Spleen (tissue), 11 donors: ENCODE results near the gene PNMA6E. TPM values are rescaled to one million over a fixed set of nuclear protein-coding genes. Genes with fewer than 3 reads are reported as not detected.

ENCODE experiments used
- DNase-seq: peaks from one replicate; pipeline ENCODE4 v3.0.0-alpha.2; 2020
- H3K27ac ChIP-seq, 8 donors: fragments of 200-600 bp; sonication (generic) in 7 of 8; 1 replicate in 4 of 8; 2 replicates in 4 of 8; pipeline versions ENCODE4 v1.5.0 to v1.8.0; 2016 to 2021; ENCODE audit warnings: inconsistent platforms in 4 of 8, mild to moderate bottlenecking in 4 of 8, moderate library complexity in 1 of 8
- H3K27me3 ChIP-seq, 7 donors: fragments of 200-600 bp; sonication (generic) in 6 of 7; replicated peaks in 1 of 7; 1 replicate in 4 of 7; 2 replicates in 3 of 7; pipeline versions ENCODE4 v1.5.0 to v1.8.0; 2016 to 2021; ENCODE audit warnings: inconsistent platforms in 3 of 7, mild to moderate bottlenecking in 1 of 7
- H3K36me3 ChIP-seq, 6 donors: fragments of 200-600 bp; sonication (generic) in 5 of 6; 1 replicate in 4 of 6; 2 replicates in 2 of 6; pipeline versions ENCODE4 v1.5.0 to v1.8.0; 2016 to 2021; ENCODE audit warnings: inconsistent platforms in 2 of 6
- H3K4me1 ChIP-seq, 6 donors: fragments of 200-600 bp; sonication (generic) in 5 of 6; 1 replicate in 3 of 6; 2 replicates in 3 of 6; pipeline versions ENCODE4 v1.5.0 to v1.8.0; 2016 to 2021; ENCODE audit warnings: inconsistent platforms in 3 of 6
- H3K4me3 ChIP-seq, 8 donors: fragments of 200-600 bp; sonication (generic) in 7 of 8; 1 replicate in 4 of 8; 2 replicates in 4 of 8; pipeline versions ENCODE4 v1.5.0 to v1.8.0; 2016 to 2021; ENCODE audit warnings: inconsistent platforms in 4 of 8, mild to moderate bottlenecking in 4 of 8, moderate library complexity in 2 of 8
- H3K9me3 ChIP-seq, 8 donors: fragments of 200-600 bp; sonication (generic) in 7 of 8; 1 replicate in 4 of 8; 2 replicates in 4 of 8; pipeline versions ENCODE4 v1.5.0 to v1.8.0; 2016 to 2021; ENCODE audit warnings: inconsistent platforms in 4 of 8
- CTCF ChIP-seq, 11 experiments: fragments of 200-600 bp in 7 of 11; fragments of 450-650 bp in 4 of 11; sonication (generic) in 4 of 11; IDR thresholded peaks in 8 of 11; conservative IDR thresholded peaks in 3 of 11; 1 replicate in 7 of 11; 2 replicates in 4 of 11; pipeline versions ENCODE4 v1.4.0 to v1.8.0; 2016 to 2021; ENCODE audit warnings: antibody characterized with exemption in 11 of 11, inconsistent platforms in 4 of 11, mild to moderate bottlenecking in 1 of 11
- POLR2A ChIP-seq, 3 donors: fragments of 450-650 bp; IDR thresholded peaks; one replicate each; pipeline ENCODE4 v1.5.1; 2017; ENCODE audit warnings: antibody characterized with exemption in 3 of 3, mild to moderate bottlenecking in 1 of 3
- POLR2AphosphoS5 ChIP-seq, 3 donors: sonication (generic); formaldehyde crosslinking; IDR thresholded peaks; one replicate each; pipeline ENCODE4 v1.5.1; 2017; ENCODE audit warnings: antibody characterized with exemption in 3 of 3
- WGBS, 5 donors: extraction: QIAGEN DNeasy Blood & Tissue Kit in 3 of 5; methylation state at CpG; one replicate each; pipeline versions ENCODE4 v1.1.5 to v1.1.7; 2013 to 2018; 5-methylcytosine and 5-hydroxymethylcytosine counted together
- intact Hi-C: fragments of 100-400 bp; cut with DNase I; formaldehyde crosslinking; loops from one replicate; pipeline ENCODE4 v1.15.0; 2023; ENCODE audit warnings: low total_unique reads
- polyA plus RNA-seq, 3 donors: library from polyadenylated mRNA; stranded (reverse); fragments of 200-250 nt; gene quantifications; one replicate each; pipeline ENCODE4 v1.2.1, GENCODE V29; 2013
- total RNA-seq, 7 donors: library from RNA; depleted of rRNA in 3 of 7; stranded (reverse); fragments of >200 nt in 3 of 7; fragmentation: NEBNext Ultra II Directional in 4 of 7; extraction: Animal tissue kit (Norgen Biotek cat#: 25700) in 4 of 7; gene quantifications; one replicate each; pipeline versions ENCODE4 v1.1.0 to v1.2.1, GENCODE V29; 2016 to 2021
- donor health status: healthy with polysubstance abuse.
- donor health status: DM: no; HTN: no; CAD: no; lungs with moderate emphysema.
- donor health status: DM: no; HTN: no; CAD: no.
- donor health status: Bipolar disorder and iron deficiency.
- donor health status: healthy.
- donor health status: DM: no; HTN: no; CAD: no.
- donor health status: DM: yes; HTN: yes; CAD: no.

The PNMA6E gene
- total and polyA plus RNA-seq, 10 donors = not detected

GRCh38 chrX:153353416-153353815 is 47.7 kb downstream of the PNMA6E start:
- no peak overlapping the region for H3K27ac ChIP-seq
- TF ChIP-seq CTCF (IDR thresholded peaks at IDR 0.05 in 8 of 11, conservative IDR thresholded peaks at IDR 0.05 in 3 of 11) = no peak
- no peak for TF ChIP-seq POLR2A (IDR thresholded peaks at IDR 0.05)
- TF ChIP-seq POLR2AphosphoS5 (IDR thresholded peaks at IDR 0.05) = no peak
- DNase-seq = no peak
- H3K36me3 ChIP-seq = peaks cover 0 to 22% (median 7%) of the 10 kb centered on the region in 6 donors
- no peaks in the 10 kb centered on the region for H3K4me1 ChIP-seq
- intact Hi-C loops = no loop called here
- 69 to 93% (median 75%) methylated on average over 5 to 12 of the region's 12 CpGs for WGBS, 5 donors
- H3K9me3 ChIP-seq = peaks cover 0 to 24% (median 8%) of the 10 kb centered on the region in 8 donors
- H3K4me3 ChIP-seq = no peak overlapping the region
- H3K27me3 ChIP-seq = no peaks in the 10 kb centered on the region

DNA sequence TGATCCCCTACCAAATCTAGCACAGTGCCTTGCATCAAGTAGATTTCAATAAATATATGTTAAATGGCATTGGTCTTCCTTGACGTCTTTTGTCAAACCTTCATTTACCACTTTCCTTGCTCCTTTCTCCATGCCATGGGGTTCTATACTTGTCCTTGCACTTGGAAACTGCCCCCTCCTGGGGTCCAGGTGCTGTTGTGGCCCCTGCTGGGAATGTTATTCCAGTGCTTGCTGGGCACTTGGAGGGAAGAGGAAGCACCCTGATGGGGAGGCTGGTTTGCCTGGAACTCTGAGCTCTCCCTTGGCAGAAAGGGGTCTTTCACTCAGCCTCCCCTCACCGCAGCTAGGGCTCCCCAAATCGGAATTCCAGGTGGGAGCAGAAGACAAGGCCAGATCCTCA is 48.3 kb downstream of the PNMA6E start:
- 60 to 88% (median 68%) methylated on average over 1 to 3 of the region's 3 CpGs for WGBS, 5 donors
- no peak for DNase-seq
- no peak overlapping the region for H3K4me3 ChIP-seq
- H3K9me3 ChIP-seq = peaks cover 0 to 18% (median 2%) of the 10 kb centered on the region in 8 donors
- no peaks in the 10 kb centered on the region for H3K4me1 ChIP-seq
- intact Hi-C loops = no loop called here
- no peak overlapping the region for H3K27ac ChIP-seq
- H3K36me3 ChIP-seq = peaks cover 0 to 28% (median 10%) of the 10 kb centered on the region in 6 donors
- TF ChIP-seq CTCF (IDR thresholded peaks at IDR 0.05 in 8 of 11, conservative IDR thresholded peaks at IDR 0.05 in 3 of 11) = no peak
- TF ChIP-seq POLR2A (IDR thresholded peaks at IDR 0.05) = no peak
- TF ChIP-seq POLR2AphosphoS5 (IDR thresholded peaks at IDR 0.05) = no peak
- no peaks in the 10 kb centered on the region for H3K27me3 ChIP-seq

- Histone ChIP-seq H3K4me3 (no peak overlapping the region), H3K9me3 (peaks cover 0 to 11% (median 0%) of the 10 kb centered on the region in 8 donors), H3K27ac (no peak overlapping the region), H3K27me3 (no peaks in the 10 kb centered on the region), H3K36me3 (peaks cover 0 to 37% (median 19%) of the 10 kb centered on the region in 6 donors), H3K4me1 (no peaks in the 10 kb centered on the region)
- WGBS, 5 donors = 83 to 98% (median 85%) methylated on average over 8 of the region's 8 CpGs
- intact Hi-C loops = no loop called here
- TF ChIP-seq CTCF (IDR thresholded peaks at IDR 0.05 in 8 of 11, conservative IDR thresholded peaks at IDR 0.05 in 3 of 11) (no peak), POLR2A (IDR thresholded peaks at IDR 0.05) (no peak), POLR2AphosphoS5 (IDR thresholded peaks at IDR 0.05) (no peak)
- no peak for DNase-seq
Measured at GRCh38 chrX:153351981-153352380, 49.2 kb downstream of the PNMA6E start.

- Histone ChIP-seq H3K9me3 (no peaks in the 10 kb centered on the region), H3K27ac (no peak overlapping the region), H3K27me3 (no peaks in the 10 kb centered on the region), H3K4me1 (no peaks in the 10 kb centered on the region), H3K4me3 (no peak overlapping the region), H3K36me3 (peaks cover 0 to 57% (median 25%) of the 10 kb centered on the region in 6 donors)
- intact Hi-C loops = no loop called here
- TF ChIP-seq POLR2AphosphoS5 (IDR thresholded peaks at IDR 0.05) = peak in 1 of 3 donors; percentile 4
- no peak for TF ChIP-seq POLR2A (IDR thresholded peaks at IDR 0.05)
- no peak for TF ChIP-seq CTCF (IDR thresholded peaks at IDR 0.05 in 8 of 11, conservative IDR thresholded peaks at IDR 0.05 in 3 of 11)
- DNase-seq = no peak
- WGBS, 5 donors = 84 to 90% (median 87%) methylated on average over 3 to 5 of the region's 5 CpGs
Measured at GRCh38 chrX:153349952-153350351, 51.2 kb downstream of the PNMA6E start.
